Hepatocyte (in vitro differentiated cells): ENCODE results near the gene HOXB3. TPM values are rescaled to one million over a fixed set of nuclear protein-coding genes. Genes with fewer than 3 reads are reported as not detected.
A peak's percentile ranks its signal among the peaks of the same experiment; 100 is the strongest.

ENCODE experiments used
- DNase-seq: peaks from one replicate; pipeline ENCODE4 v3.0.0-alpha.2; 2016; ENCODE audit warnings: low spot score
- H2AFZ ChIP-seq: fragments of 200-600 bp; sonication (generic); 2 replicates; pipeline ENCODE4 v1.6.0; 2016; ENCODE audit warnings: antibody characterized with exemption, mild to moderate bottlenecking
- H3K27ac ChIP-seq: fragments of 200-600 bp; sonication (generic); 2 replicates; pipeline ENCODE4 v1.5.1; 2016; ENCODE audit warnings: mild to moderate bottlenecking
- H3K27me3 ChIP-seq: fragments of 200-600 bp; sonication (generic); 2 replicates; pipeline ENCODE4 v1.6.1; 2016
- H3K36me3 ChIP-seq: fragments of 200-600 bp; sonication (generic); replicated peaks from 2 replicates; pipeline ENCODE4 v1.5.1; 2016; ENCODE audit warnings: low read depth; ENCODE audit not compliant: insufficient read depth
- H3K4me1 ChIP-seq: fragments of 200-600 bp; sonication (generic); 2 replicates; pipeline ENCODE4 v1.5.1; 2016; ENCODE audit warnings: mild to moderate bottlenecking, moderate library complexity; ENCODE audit not compliant: insufficient read depth
- H3K4me2 ChIP-seq: fragments of 200-600 bp; sonication (generic); 2 replicates; pipeline ENCODE4 v1.6.0; 2016
- H3K4me3 ChIP-seq: fragments of 200-600 bp; sonication (generic); 2 replicates; pipeline ENCODE4 v1.5.1; 2016; ENCODE audit warnings: mild to moderate bottlenecking
- H3K79me2 ChIP-seq: fragments of 200-600 bp; sonication (generic); 2 replicates; pipeline ENCODE4 v1.6.0; 2017; ENCODE audit warnings: mild to moderate bottlenecking
- H3K9me2 ChIP-seq: fragments of 200-600 bp; sonication (generic); replicated peaks from 2 replicates; pipeline ENCODE4 v1.6.0; 2017; ENCODE audit warnings: mild to moderate bottlenecking; ENCODE audit not compliant: insufficient read depth
- H3K9me3 ChIP-seq: fragments of 200-600 bp; sonication (generic); 2 replicates; pipeline ENCODE4 v1.5.1; 2016; ENCODE audit warnings: low read depth, mild to moderate bottlenecking
- H4K20me1 ChIP-seq: fragments of 200-600 bp; sonication (generic); 2 replicates; pipeline ENCODE4 v1.6.0; 2016; ENCODE audit warnings: mild to moderate bottlenecking; ENCODE audit not compliant: insufficient read depth, poor library complexity, severe bottlenecking
- EZH2 ChIP-seq: fragments of 200-600 bp; sonication (generic); IDR thresholded peaks from 2 replicates; pipeline ENCODE4 v1.6.1; 2016; ENCODE audit warnings: antibody characterized with exemption, mild to moderate bottlenecking, borderline replicate concordance
- EZH2phosphoT487 ChIP-seq: fragments of 200-600 bp; sonication (generic); IDR thresholded peaks from one replicate; pipeline ENCODE4 v1.6.1; 2018; ENCODE audit warnings: antibody characterized with exemption, mild to moderate bottlenecking, low read depth, moderate library complexity; ENCODE audit not compliant: unreplicated experiment, severe bottlenecking
- WGBS: methylation state at CpG from one replicate; pipeline ENCODE4 v1.1.6; 2016; ENCODE audit warnings: low lambda C conversion rate; ENCODE audit errors: missing lambda C conversion rate; 5-methylcytosine and 5-hydroxymethylcytosine counted together
- polyA plus RNA-seq: library from polyadenylated mRNA; unstranded; fragments of >200 nt; fragmentation: Nextera tagmentation; extraction: Ambion mirVana; gene quantifications from 2 replicates; pipeline ENCODE4 v1.2.1, GENCODE V29; 2016
- total RNA-seq: library from RNA; depleted of rRNA; stranded (reverse); fragments of >200 nt; gene quantifications from 2 replicates; pipeline ENCODE4 v1.2.3, GENCODE V29; 2014
- TF ChIP-seq, protein P1 (sequence below): fragments of 200-600 bp; sonication (generic); IDR thresholded peaks from 2 replicates; pipeline ENCODE4 v1.5.1; 2016; ENCODE audit warnings: antibody characterized with exemption, mild to moderate bottlenecking; ENCODE audit not compliant: poor library complexity

The HOXB3 gene
- total and polyA plus RNA-seq, 2 experiments from 2014 or later: 1.8 to 5.9 TPM

DNA sequence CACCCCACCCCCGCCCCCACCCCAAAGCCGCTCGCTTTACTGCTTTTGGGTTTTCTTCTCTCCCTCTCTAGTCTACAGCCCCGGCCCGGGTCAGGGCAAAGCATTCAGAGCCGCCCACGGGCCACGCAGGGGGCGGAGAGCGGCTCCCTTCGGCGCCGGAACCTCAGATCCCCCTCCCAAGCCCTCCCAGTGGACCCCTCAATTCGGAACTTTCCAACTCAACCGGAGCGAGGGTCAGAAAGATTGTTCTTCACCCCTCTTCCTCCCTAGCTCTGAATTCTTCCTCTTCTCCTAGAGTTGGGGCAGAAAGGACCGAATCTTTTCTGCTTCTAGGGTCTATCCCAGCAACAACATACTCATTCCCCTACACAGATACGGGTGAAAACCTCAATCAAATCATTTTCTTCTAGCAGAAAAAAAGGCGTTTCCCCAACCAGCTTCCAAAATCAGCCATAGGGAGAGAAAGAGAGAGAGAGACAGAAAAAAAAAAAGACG, 46.1 kb downstream of the HOXB3 start:
- WGBS: 6% methylated on average over 18 of the region's 20 CpGs
- H3K9me2 ChIP-seq: no peaks in the 10 kb centered on the region
- no peaks in the 10 kb centered on the region for H3K9me3 ChIP-seq
- DNase-seq: no peak
- H2AFZ ChIP-seq: peak overlapping the region; percentile 22
- H3K79me2 ChIP-seq: peaks cover 20% of the 10 kb centered on the region
- H3K27me3 ChIP-seq: peaks cover 86% of the 10 kb centered on the region
- TF ChIP-seq EZH2phosphoT487: no peak
- peak; percentile 9 for TF ChIP-seq EZH2
- H3K4me1 ChIP-seq: peaks cover 22% of the 10 kb centered on the region
- peak overlapping the region; percentile 52 for H3K4me3 ChIP-seq
- peak overlapping the region; percentile 91 for H3K4me2 ChIP-seq
- no peaks in the 10 kb centered on the region for H4K20me1 ChIP-seq
- H3K36me3 ChIP-seq: no peaks in the 10 kb centered on the region
- peak overlapping the region; percentile 96 for H3K27ac ChIP-seq

DNA sequence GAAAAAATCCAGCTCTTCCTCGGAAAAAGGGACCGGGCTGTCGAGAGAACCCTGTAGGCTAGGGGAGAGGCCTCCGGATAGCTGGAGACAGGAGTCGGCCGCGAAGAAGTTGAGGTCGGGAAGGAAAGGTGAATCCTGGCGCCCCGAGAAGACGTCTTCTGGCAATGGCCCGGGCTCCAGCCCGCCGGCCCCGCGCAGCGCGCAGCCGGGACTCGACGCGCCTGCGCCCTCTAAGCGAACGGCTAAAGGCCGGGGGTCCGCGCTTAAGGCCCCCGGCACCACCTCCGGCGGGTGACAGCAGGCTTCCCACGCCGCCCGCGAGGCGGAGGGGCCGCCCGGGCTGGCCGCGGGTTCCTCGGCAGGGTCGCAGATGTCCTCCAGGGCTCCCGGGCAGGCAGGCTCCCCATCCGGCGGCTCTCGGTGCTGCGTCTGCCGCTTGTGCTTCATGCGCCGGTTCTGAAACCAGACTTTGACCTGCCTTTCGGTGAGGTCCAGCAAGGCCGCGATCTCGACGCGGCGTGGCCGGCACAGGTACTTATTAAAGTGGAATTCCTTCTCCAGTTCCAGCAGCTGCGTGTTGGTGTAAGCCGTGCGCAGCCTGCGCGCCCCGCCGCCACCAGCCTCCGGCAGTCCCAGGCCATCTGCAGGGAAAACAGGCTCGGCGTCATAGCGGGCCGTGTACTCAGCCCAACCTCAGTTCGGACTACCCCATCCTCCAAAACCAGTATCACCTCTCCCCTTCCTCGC, 46.8 kb downstream of the HOXB3 start:
- TF ChIP-seq EZH2phosphoT487 (no peak), EZH2 (no peak)
- TF ChIP-seq, protein P1, sequence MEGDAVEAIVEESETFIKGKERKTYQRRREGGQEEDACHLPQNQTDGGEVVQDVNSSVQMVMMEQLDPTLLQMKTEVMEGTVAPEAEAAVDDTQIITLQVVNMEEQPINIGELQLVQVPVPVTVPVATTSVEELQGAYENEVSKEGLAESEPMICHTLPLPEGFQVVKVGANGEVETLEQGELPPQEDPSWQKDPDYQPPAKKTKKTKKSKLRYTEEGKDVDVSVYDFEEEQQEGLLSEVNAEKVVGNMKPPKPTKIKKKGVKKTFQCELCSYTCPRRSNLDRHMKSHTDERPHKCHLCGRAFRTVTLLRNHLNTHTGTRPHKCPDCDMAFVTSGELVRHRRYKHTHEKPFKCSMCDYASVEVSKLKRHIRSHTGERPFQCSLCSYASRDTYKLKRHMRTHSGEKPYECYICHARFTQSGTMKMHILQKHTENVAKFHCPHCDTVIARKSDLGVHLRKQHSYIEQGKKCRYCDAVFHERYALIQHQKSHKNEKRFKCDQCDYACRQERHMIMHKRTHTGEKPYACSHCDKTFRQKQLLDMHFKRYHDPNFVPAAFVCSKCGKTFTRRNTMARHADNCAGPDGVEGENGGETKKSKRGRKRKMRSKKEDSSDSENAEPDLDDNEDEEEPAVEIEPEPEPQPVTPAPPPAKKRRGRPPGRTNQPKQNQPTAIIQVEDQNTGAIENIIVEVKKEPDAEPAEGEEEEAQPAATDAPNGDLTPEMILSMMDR: peak; percentile 15
- Histone ChIP-seq H2AFZ (peak overlapping the region; percentile 38), H3K9me2 (no peaks in the 10 kb centered on the region), H3K9me3 (no peaks in the 10 kb centered on the region), H4K20me1 (no peaks in the 10 kb centered on the region), H3K4me2 (peak overlapping the region; percentile 91), H3K79me2 (peaks cover 20% of the 10 kb centered on the region), H3K27me3 (peaks cover 80% of the 10 kb centered on the region), H3K27ac (peak overlapping the region; percentile 96), H3K36me3 (no peaks in the 10 kb centered on the region), H3K4me3 (peak overlapping the region; percentile 52), H3K4me1 (peaks cover 22% of the 10 kb centered on the region)
- 2% methylated on average over 63 of the region's 72 CpGs for WGBS
- DNase-seq: peak; percentile 55

DNA sequence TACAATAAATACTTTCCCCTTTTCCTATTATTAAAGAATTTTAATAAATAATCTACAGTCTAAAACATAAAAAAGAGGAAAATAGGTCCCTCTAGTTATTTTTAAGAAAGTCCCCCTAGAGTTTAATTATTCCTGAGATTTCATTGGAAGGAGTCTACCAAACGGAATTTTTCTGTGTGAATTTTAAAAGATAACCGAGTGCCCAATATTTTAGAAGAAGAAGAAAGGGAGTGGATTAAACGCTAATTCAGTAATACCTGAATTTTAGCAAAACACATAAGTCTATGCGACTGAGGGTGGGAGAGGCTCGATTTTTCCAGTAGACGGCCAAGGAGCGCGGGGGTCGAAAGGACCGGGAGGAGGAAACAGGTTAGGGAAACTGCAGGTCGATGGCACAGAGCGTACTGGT, 47.3 kb downstream of the HOXB3 start:
- H3K4me1 ChIP-seq: peaks cover 16% of the 10 kb centered on the region
- no peak for DNase-seq
- no peaks in the 10 kb centered on the region for H3K36me3 ChIP-seq
- TF ChIP-seq EZH2: peak; percentile 60
- TF ChIP-seq, protein P1: no peak
- no peak overlapping the region for H2AFZ ChIP-seq
- peaks cover 20% of the 10 kb centered on the region for H3K79me2 ChIP-seq
- WGBS: 17% methylated on average over 12 of the region's 12 CpGs
- H3K27ac ChIP-seq: peak overlapping the region; percentile 96
- H3K9me3 ChIP-seq: no peaks in the 10 kb centered on the region
- H3K9me2 ChIP-seq: no peaks in the 10 kb centered on the region
- no peaks in the 10 kb centered on the region for H4K20me1 ChIP-seq
- peak overlapping the region; percentile 91 for H3K4me2 ChIP-seq
- peaks cover 78% of the 10 kb centered on the region for H3K27me3 ChIP-seq
- peak overlapping the region; percentile 52 for H3K4me3 ChIP-seq

DNA sequence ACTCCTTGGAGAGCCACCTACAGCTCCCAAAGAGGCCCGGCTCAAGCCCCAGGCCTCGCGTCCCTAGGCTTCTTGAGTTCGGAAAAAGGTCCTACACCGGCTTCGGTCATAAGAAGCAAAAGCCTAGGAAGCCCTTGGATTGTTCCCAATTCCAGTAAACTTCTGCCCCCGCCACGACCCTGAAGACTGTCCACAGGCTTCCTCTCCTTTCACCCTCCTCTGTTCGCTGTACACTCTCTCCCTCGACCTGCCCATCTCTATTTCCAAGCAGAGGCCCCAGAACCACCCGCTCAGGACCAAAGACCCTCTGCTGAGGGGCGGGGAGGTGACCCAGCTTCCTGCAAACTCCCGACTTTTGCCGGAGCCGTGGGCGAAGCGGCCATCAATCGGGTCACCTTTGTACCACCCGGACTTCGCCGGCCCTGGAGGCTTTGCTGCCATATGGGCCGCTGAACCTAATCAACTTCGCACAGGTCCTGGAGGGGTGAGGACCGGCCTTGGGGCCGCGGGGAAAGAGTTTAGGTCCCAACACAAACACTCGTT, 47.9 kb downstream of the HOXB3 start:
- H3K27me3 ChIP-seq: peaks cover 79% of the 10 kb centered on the region
- no peak overlapping the region for H2AFZ ChIP-seq
- no peaks in the 10 kb centered on the region for H4K20me1 ChIP-seq
- 19% methylated on average over 27 of the region's 27 CpGs for WGBS
- no peaks in the 10 kb centered on the region for H3K9me3 ChIP-seq
- no peak for DNase-seq
- H3K4me3 ChIP-seq: no peak overlapping the region
- H3K27ac ChIP-seq: peak overlapping the region; percentile 96
- H3K36me3 ChIP-seq: no peaks in the 10 kb centered on the region
- peaks cover 20% of the 10 kb centered on the region for H3K79me2 ChIP-seq
- H3K4me2 ChIP-seq: peak overlapping the region; percentile 91
- H3K4me1 ChIP-seq: peaks cover 14% of the 10 kb centered on the region
- TF ChIP-seq EZH2phosphoT487: peak; percentile 70
- TF ChIP-seq, protein P1: no peak
- peak; percentile 76 for TF ChIP-seq EZH2
- no peaks in the 10 kb centered on the region for H3K9me2 ChIP-seq
